Stimulated activated CD4-positive, alpha-beta T cell treated with anti-CD3 and anti-CD28 coated beads, Interleukin-12 subunit alpha, Interleukin-12 subunit beta, amount 100 ng/mL, for 24 hours (primary cell): ENCODE measurements around the gene KY.

Experiments
- DNase-seq, 2 experiments: peaks; one replicate each; pipeline ENCODE4 v3.0.0-alpha.2; 2020; ENCODE audit warnings: low read depth in 2 of 2

KY gene

GRCh38 chr3:134619301-134619615 lies 31.6 kb downstream of the KY start:
- no peak for DNase-seq

GRCh38 chr3:134618478-134619300 lies 32.1 kb downstream of the KY start:
- DNase-seq: no peak

- no peak for DNase-seq
These were observed 33.0 kb downstream of the KY start for GRCh38 chr3:134617608-134618477.

- no peak for DNase-seq
These were observed 35.1 kb downstream of the KY start for GRCh38 chr3:134615743-134616142.

GRCh38 chr3:134614955-134615354 lies 35.9 kb downstream of the KY start:
- no peak for DNase-seq

- no peak for DNase-seq
These were observed 37.8 kb downstream of the KY start for GRCh38 chr3:134613006-134613520.

- no peak for DNase-seq
These were observed 39.3 kb downstream of the KY start for GRCh38 chr3:134611516-134611915.

GRCh38 chr3:134610432-134611385 lies 40.1 kb downstream of the KY start:
- no peak for DNase-seq

GRCh38 chr3:134609821-134610431 lies 40.9 kb downstream of the KY start:
- no peak for DNase-seq

- DNase-seq: no peak
These were observed 41.9 kb downstream of the KY start for GRCh38 chr3:134608771-134609435.

- DNase-seq: no peak
These were observed 42.6 kb downstream of the KY start for GRCh38 chr3:134608023-134608770.

- no peak for DNase-seq
These were observed 43.5 kb downstream of the KY start for GRCh38 chr3:134607054-134608022.

- DNase-seq: no peak
These were observed 44.5 kb downstream of the KY start for GRCh38 chr3:134606033-134607025.

GRCh38 chr3:134605556-134605955 lies 45.3 kb downstream of the KY start:
- DNase-seq: no peak

GRCh38 chr3:134603956-134604355 lies 46.9 kb downstream of the KY start:
- DNase-seq: no peak

- DNase-seq: no peak
These were observed 47.3 kb downstream of the KY start for GRCh38 chr3:134603480-134603879.

- no peak for DNase-seq
These were observed 48.4 kb downstream of the KY start for GRCh38 chr3:134602440-134602814.
